ENCODE results near the gene FER. TPM values are rescaled to one million over a fixed set of nuclear protein-coding genes. Genes with fewer than 3 reads are reported as not detected.
"Not testable (repeated sequence)": the region's sequence is repeated elsewhere in the genome, so short reads cannot be mapped to it uniquely, and the experiment has no call there.

The FER gene
- total and polyA plus RNA-seq, 8 donors = 1.7 to 218 (median 24.0) TPM

GRCh38 chr5:108762660-108763059, 15.0 kb downstream of the FER start:
- intact Hi-C loops (cut with DNase I; ENCODE audit: low total_unique reads) = no loop called here
- H3K27ac ChIP-seq = no peak overlapping the region
- WGBS, 5 donors = 17 to 42% (median 31%) methylated on average over 3 of the region's 3 CpGs
- TF ChIP-seq EP300 (IDR thresholded peaks at IDR 0.05) (no peak), POLR2A (IDR thresholded peaks at IDR 0.05) (no peak), CTCF (IDR thresholded peaks at IDR 0.05) (no peak), POLR2AphosphoS5 (IDR thresholded peaks at IDR 0.05) (no peak)
- H3K36me3 ChIP-seq = no peaks in the 10 kb centered on the region
- peaks cover 0 to 5% (median 0%) of the 10 kb centered on the region in 4 donors for H3K9me3 ChIP-seq
- H3K27me3 ChIP-seq = no peaks in the 10 kb centered on the region
- no peak for DNase-seq
- H3K4me3 ChIP-seq = no peak overlapping the region
- H3K4me1 ChIP-seq = peaks cover 0 to 24% (median 9%) of the 10 kb centered on the region in 4 donors

- intact Hi-C loops (cut with DNase I; ENCODE audit: low total_unique reads) = no loop called here
Measured at GRCh38 chr5:108763222-108763916, 15.7 kb downstream of the FER start.

GRCh38 chr5:108765647-108766046, 17.9 kb downstream of the FER start:
- TF ChIP-seq EP300 (IDR thresholded peaks at IDR 0.05) (no peak), POLR2AphosphoS5 (IDR thresholded peaks at IDR 0.05) (no peak), POLR2A (IDR thresholded peaks at IDR 0.05) (no peak), CTCF (IDR thresholded peaks at IDR 0.05) (no peak)
- H3K27me3 ChIP-seq = no peaks in the 10 kb centered on the region
- no peaks in the 10 kb centered on the region for H3K9me3 ChIP-seq
- H3K36me3 ChIP-seq = peaks cover 0 to 7% (median 0%) of the 10 kb centered on the region in 4 donors
- no peak overlapping the region for H3K27ac ChIP-seq
- intact Hi-C loops (cut with DNase I; ENCODE audit: low total_unique reads) = no loop called here
- H3K4me1 ChIP-seq = peaks cover 0 to 31% (median 9%) of the 10 kb centered on the region in 4 donors
- DNase-seq = no peak
- no peak overlapping the region for H3K4me3 ChIP-seq

More at GRCh38 chr5:108763222-108763916, 15.7 kb downstream of the FER start:
- no peak overlapping the region for H3K4me3 ChIP-seq
- H3K27ac ChIP-seq = no peak overlapping the region
- H3K9me3 ChIP-seq = peaks cover 0 to 5% (median 0%) of the 10 kb centered on the region in 4 donors
- H3K27me3 ChIP-seq = no peaks in the 10 kb centered on the region
- H3K4me1 ChIP-seq = peaks cover 0 to 24% (median 9%) of the 10 kb centered on the region in 4 donors
- 81 to 89% (median 86%) methylated on average over 3 of the region's 3 CpGs for WGBS, 5 donors
- TF ChIP-seq POLR2A (IDR thresholded peaks at IDR 0.05) (no peak), CTCF (IDR thresholded peaks at IDR 0.05) (no peak), POLR2AphosphoS5 (IDR thresholded peaks at IDR 0.05) (no peak), EP300 (IDR thresholded peaks at IDR 0.05) (no peak)
- no peaks in the 10 kb centered on the region for H3K36me3 ChIP-seq
- DNase-seq = no peak

- peaks cover 0 to 30% (median 9%) of the 10 kb centered on the region in 4 donors for H3K4me1 ChIP-seq
- H3K27me3 ChIP-seq; H3K4me3 ChIP-seq; H3K36me3 ChIP-seq; intact Hi-C loops (cut with DNase I; ENCODE audit: low total_unique reads); H3K27ac ChIP-seq; H3K9me3 ChIP-seq; DNase-seq: not testable (repeated sequence)
- WGBS, 5 donors = 79 to 95% (median 94%) methylated on average over 5 of the region's 5 CpGs
Measured at GRCh38 chr5:108766916-108767315, 19.2 kb downstream of the FER start.

GRCh38 chr5:108769352-108769751, 21.7 kb downstream of the FER start:
- no peak for TF ChIP-seq POLR2A (IDR thresholded peaks at IDR 0.05)
- no peak for TF ChIP-seq EP300 (IDR thresholded peaks at IDR 0.05)
- TF ChIP-seq CTCF (IDR thresholded peaks at IDR 0.05) = no peak
- no peak for TF ChIP-seq POLR2AphosphoS5 (IDR thresholded peaks at IDR 0.05)
- Histone ChIP-seq H3K9me3 (no peaks in the 10 kb centered on the region), H3K36me3 (peaks cover 0 to 11% (median 4%) of the 10 kb centered on the region in 4 donors), H3K27me3 (no peaks in the 10 kb centered on the region), H3K4me1 (peaks cover 0 to 21% (median 5%) of the 10 kb centered on the region in 4 donors), H3K4me3 (no peak overlapping the region), H3K27ac (no peak overlapping the region)
- no peak for DNase-seq
- intact Hi-C loops (cut with DNase I; ENCODE audit: low total_unique reads) = no loop called here
- WGBS, 5 donors = 56 to 71% (median 68%) methylated on average over 1 of the region's 1 CpG
